NCI-H2107 treated with DMSO at 0.1 percent for 48 hours (cell line): Measurements from ENCODE around the gene MORN3.

ENCODE experiments used
- DNase-seq: peaks from one replicate; lab custom pipeline; 2025; ENCODE audit not compliant: unreplicated experiment; lab: John Stamatoyannopoulos, UW

Gene MORN3

GRCh38 chr12:121610239-121611149 is 59.0 kb downstream of the MORN3 start:
- no peak for DNase-seq

- DNase-seq: no peak
These were observed 61.2 kb downstream of the MORN3 start for GRCh38 chr12:121608301-121608700.

GRCh38 chr12:121603581-121603980 is 65.9 kb downstream of the MORN3 start:
- no peak for DNase-seq

- DNase-seq: no peak
These were observed 66.7 kb downstream of the MORN3 start for GRCh38 chr12:121602766-121603165.

- no peak for DNase-seq
These were observed 68.6 kb downstream of the MORN3 start for GRCh38 chr12:121600702-121601336.
